SH-SY5Y (cell line): ENCODE results near the gene AIP.

Experiments
- GATA2 ChIP-seq: IDR thresholded peaks from 2 replicates; pipeline ENCODE4 v1.6.1; 2011; ENCODE audit warnings: mild to moderate bottlenecking, low read depth, low read length
- GATA3 ChIP-seq: IDR thresholded peaks from 2 replicates; pipeline ENCODE4 v1.6.1; 2011; ENCODE audit warnings: low read depth, mild to moderate bottlenecking, low read length, moderate library complexity

GRCh38 chr11:67494371-67495233 is 11.8 kb downstream of the AIP start:
- no peak for TF ChIP-seq GATA2
- TF ChIP-seq GATA3, result no peak
